IMR-90 (cell line): Measurements from ENCODE around the gene NFIX. TPM values are rescaled to one million over a fixed set of nuclear protein-coding genes. Genes with fewer than 3 reads are reported as not detected.

ENCODE experiments used
- ATAC-seq: fragments of 200-7000 bp; cut with Tn5 transposase; 2 replicates; pipeline ENCODE4 v1.9.1; 2020; ENCODE audit warnings: low read depth, mild to moderate bottlenecking, moderate library complexity
- BruUV-seq: library from RNA; stranded (reverse); fragments of 400-500 nt; replicated peaks from 2 replicates; lab custom pipeline; 2021; lab: Mats Ljungman, UMichigan
- CTCF ChIA-PET: fragments of 300-600 bp; formaldehyde crosslinking; extraction: SDS; loops from one replicate; lab custom pipeline; 2021; ENCODE audit warnings: antibody characterized with exemption; lab: Yijun Ruan, JAX
- POLR2A ChIA-PET: fragments of 300-600 bp; sonication (Branson Sonifier 250); formaldehyde crosslinking; loops from one replicate; lab custom pipeline; 2022; ENCODE audit warnings: antibody characterized with exemption; ENCODE audit not compliant: unreplicated experiment; lab: Charles Lee
- DNase-seq: peaks from one replicate; pipeline ENCODE4 v3.0.0; 2013
- H2AFZ ChIP-seq: replicated peaks from 2 replicates; pipeline ENCODE3; 2013; ENCODE audit warnings: low read length, mild to moderate bottlenecking; ENCODE audit not compliant: poor library complexity
- H2AK5ac ChIP-seq: 2 replicates; pipeline ENCODE4 v1.6.1; 2013; ENCODE audit warnings: low read depth, low read length, inconsistent platforms
- H2AK9ac ChIP-seq: replicated peaks from 2 replicates; pipeline ENCODE3; 2013; ENCODE audit warnings: mild to moderate bottlenecking, low read depth, low read length, moderate library complexity; ENCODE audit not compliant: poor library complexity
- H2BK120ac ChIP-seq: 2 replicates; pipeline ENCODE4 v1.6.1; 2013; ENCODE audit warnings: low read depth, low read length, inconsistent platforms
- H2BK15ac ChIP-seq: 3 replicates; pipeline ENCODE4 v1.6.1; 2013; ENCODE audit warnings: low read depth, low read length, inconsistent platforms
- H2BK20ac ChIP-seq: 2 replicates; pipeline ENCODE4 v1.6.1; 2013; ENCODE audit warnings: low read depth, mild to moderate bottlenecking, inconsistent platforms, low read length, moderate library complexity
- H2BK5ac ChIP-seq: 2 replicates; pipeline ENCODE4 v1.6.1; 2013; ENCODE audit warnings: mild to moderate bottlenecking, low read depth, low read length, inconsistent platforms; ENCODE audit not compliant: poor library complexity, severe bottlenecking
- H3K14ac ChIP-seq: replicated peaks from 2 replicates; pipeline ENCODE4 v1.6.1; 2013; ENCODE audit warnings: low read depth, low read length, inconsistent platforms
- H3K18ac ChIP-seq: 2 replicates; pipeline ENCODE4 v1.6.1; 2013; ENCODE audit warnings: low read depth, low read length, control low read depth
- H3K23ac ChIP-seq: 2 replicates; pipeline ENCODE4 v1.6.1; 2013; ENCODE audit warnings: low read depth, low read length, inconsistent platforms
- H3K27ac ChIP-seq: 2 replicates; pipeline ENCODE4 v1.5.1; 2013; ENCODE audit warnings: mild to moderate bottlenecking, control low read depth, low read length; ENCODE audit not compliant: insufficient read depth
- H3K27me3 ChIP-seq: 2 replicates; pipeline ENCODE4 v1.6.1; 2013; ENCODE audit warnings: low read length; ENCODE audit not compliant: control insufficient read depth, insufficient read depth
- H3K36me3 ChIP-seq: 2 replicates; pipeline ENCODE4 v1.6.1; 2013; ENCODE audit warnings: low read length, mixed read lengths; ENCODE audit not compliant: control insufficient read depth, insufficient read depth
- H3K4ac ChIP-seq: 2 replicates; pipeline ENCODE4 v1.6.1; 2013; ENCODE audit warnings: low read depth, low read length, inconsistent platforms
- H3K4me1 ChIP-seq: 2 replicates; pipeline ENCODE4 v1.6.1; 2013; ENCODE audit warnings: low read length, mixed read lengths; ENCODE audit not compliant: control insufficient read depth, insufficient read depth
- H3K4me2 ChIP-seq: 2 replicates; pipeline ENCODE4 v1.6.1; 2013; ENCODE audit warnings: low read depth, mild to moderate bottlenecking, control low read depth, low read length, moderate library complexity
- H3K4me3 ChIP-seq: 2 replicates; pipeline ENCODE4 v1.5.1; 2013; ENCODE audit warnings: low read depth, mild to moderate bottlenecking, control low read depth, low read length, moderate library complexity; ENCODE audit not compliant: insufficient read depth
- H3K56ac ChIP-seq: 2 replicates; pipeline ENCODE4 v1.6.1; 2013; ENCODE audit warnings: low read length, inconsistent platforms; ENCODE audit not compliant: insufficient read depth; ENCODE audit errors: extremely low read depth
- H3K79me1 ChIP-seq, 2 experiments: 2 replicates each; pipeline ENCODE4 v1.6.1; 2013; ENCODE audit warnings: low read length in 2 of 2, inconsistent platforms in 1 of 2, low read depth in 1 of 2
- H3K9ac ChIP-seq: 2 replicates; pipeline ENCODE4 v1.6.1; 2013; ENCODE audit warnings: low read depth, low read length, control low read depth
- H3K9me1 ChIP-seq: 2 replicates; pipeline ENCODE4 v1.6.1; 2013; ENCODE audit warnings: low read length, inconsistent platforms; ENCODE audit not compliant: insufficient read depth
- H3K9me3 ChIP-seq: 2 replicates; pipeline ENCODE4 v1.6.1; 2013; ENCODE audit warnings: low read length; ENCODE audit not compliant: control insufficient read depth, insufficient read depth
- H4K20me1 ChIP-seq: 2 replicates; pipeline ENCODE4 v1.6.1; 2013; ENCODE audit warnings: low read length, inconsistent platforms; ENCODE audit not compliant: insufficient read depth
- H4K5ac ChIP-seq: 2 replicates; pipeline ENCODE4 v1.6.1; 2013; ENCODE audit warnings: mild to moderate bottlenecking, low read depth, low read length, control low read depth
- H4K8ac ChIP-seq, 2 experiments: 2 replicates each; pipeline ENCODE4 v1.6.1; 2013; ENCODE audit warnings: low read depth in 2 of 2, low read length in 2 of 2, control low read depth in 1 of 2, inconsistent platforms in 1 of 2
- H4K91ac ChIP-seq: 2 replicates; pipeline ENCODE4 v1.6.1; 2013; ENCODE audit warnings: low read depth, low read length, inconsistent platforms; ENCODE audit not compliant: insufficient read depth
- BHLHE40 ChIP-seq: fragments of 150-350 bp; IDR thresholded peaks from 2 replicates; pipeline ENCODE4 v1.6.1; 2016; ENCODE audit warnings: mild to moderate bottlenecking, low read depth, low read length
- CEBPB ChIP-seq: IDR thresholded peaks from 2 replicates; pipeline ENCODE4 v1.6.1; 2012; ENCODE audit warnings: low read depth, low read length, improper control_type of control experiment
- CHD1 ChIP-seq: IDR thresholded peaks from 2 replicates; pipeline ENCODE4 v1.6.1; 2012; ENCODE audit warnings: low read depth, low read length, improper control_type of control experiment
- CTCF ChIP-seq: conservative IDR thresholded peaks from 2 replicates; pipeline ENCODE4 v1.5.1; 2012; ENCODE audit warnings: mild to moderate bottlenecking, low read depth, low read length, improper control_type of control experiment
- FOS ChIP-seq: fragments of 150-350 bp; IDR thresholded peaks from 2 replicates; pipeline ENCODE4 v1.6.1; 2016; ENCODE audit warnings: low read depth, low read length
- MAFK ChIP-seq: IDR thresholded peaks from 2 replicates; pipeline ENCODE4 v1.6.1; 2012; ENCODE audit warnings: low read depth, low read length, improper control_type of control experiment
- MAZ ChIP-seq: IDR thresholded peaks from 2 replicates; pipeline ENCODE4 v1.6.1; 2012; ENCODE audit warnings: low read depth, mild to moderate bottlenecking, low read length, improper control_type of control experiment, moderate library complexity, borderline replicate concordance
- MXI1 ChIP-seq: IDR thresholded peaks from 2 replicates; pipeline ENCODE4 v1.6.1; 2012; ENCODE audit warnings: low read depth, mild to moderate bottlenecking, low read length, moderate library complexity, borderline replicate concordance
- NFE2L2 ChIP-seq: fragments of 150-350 bp; IDR thresholded peaks from 2 replicates; pipeline ENCODE4 v1.6.1; 2016; ENCODE audit warnings: low read depth, mild to moderate bottlenecking, low read length
- POLR2A ChIP-seq: IDR thresholded peaks from 2 replicates; pipeline ENCODE4 v1.6.1; 2012; ENCODE audit warnings: mild to moderate bottlenecking, low read depth, low read length
- RAD21 ChIP-seq: IDR thresholded peaks from 2 replicates; pipeline ENCODE4 v1.6.1; 2012; ENCODE audit warnings: low read length, improper control_type of control experiment
- RFX5 ChIP-seq: IDR thresholded peaks from 2 replicates; pipeline ENCODE4 v1.8.0; 2012; ENCODE audit warnings: low read depth, mild to moderate bottlenecking, low read length, moderate library complexity
- SMC3 ChIP-seq: fragments of 150-350 bp; IDR thresholded peaks from 2 replicates; pipeline ENCODE4 v1.6.1; 2016; ENCODE audit warnings: low read depth, mild to moderate bottlenecking, antibody characterized with exemption, low read length, moderate library complexity
- WGBS, 2 experiments: methylation state at CpG; one replicate each; pipeline versions ENCODE4 v1.1.5 to v1.1.7; 2013; ENCODE audit warnings: missing lambda C conversion rate in 2 of 2; ENCODE audit not compliant: insufficient read length in 1 of 2; ENCODE audit errors: extremely low coverage in 2 of 2; 5-methylcytosine and 5-hydroxymethylcytosine counted together
- dilution Hi-C: fragments of 300-500 bp; cut with HindIII; formaldehyde crosslinking; loops from one replicate; pipeline ENCODE4 v1.14.3; 2018; ENCODE audit warnings: low sequenced_read_pairs; ENCODE audit not compliant: unreplicated experiment
- in situ Hi-C: fragments of 300-500 bp; cut with MboI; formaldehyde crosslinking; loops from 3 replicates; pipeline ENCODE4 v1.14.3; 2019; ENCODE audit warnings: low sequenced_read_pairs, inconsistent platforms, mixed read lengths
- intact Hi-C: fragments of 100-400 bp; cut with micrococcal nuclease; formaldehyde crosslinking; loops from 2 replicates; pipeline ENCODE4 v1.10.0; 2022
- polyA plus RNA-seq, 3 experiments: library from polyadenylated mRNA; depleted of rRNA; stranded (reverse); fragments of >200 nt; gene quantifications; 2 replicates each; pipeline ENCODE4 v1.2.3, GENCODE V29; 2012; ENCODE audit warnings: low replicate concordance in 1 of 3
- total RNA-seq: library from RNA; depleted of rRNA; stranded (reverse); fragments of >200 nt; gene quantifications from 2 replicates; pipeline ENCODE4 v1.2.3, GENCODE V29; 2012
- TF ChIP-seq, protein P1 (sequence below): fragments of 150-350 bp; IDR thresholded peaks from 2 replicates; pipeline ENCODE4 v1.6.1; 2016; ENCODE audit warnings: low read depth, mild to moderate bottlenecking, low read length, moderate library complexity, borderline replicate concordance

The NFIX gene
- total and polyA plus RNA-seq, 2 of the 4 experiments (the other 2 are of a cell fraction), result 10.2 to 47.7 TPM

DNA sequence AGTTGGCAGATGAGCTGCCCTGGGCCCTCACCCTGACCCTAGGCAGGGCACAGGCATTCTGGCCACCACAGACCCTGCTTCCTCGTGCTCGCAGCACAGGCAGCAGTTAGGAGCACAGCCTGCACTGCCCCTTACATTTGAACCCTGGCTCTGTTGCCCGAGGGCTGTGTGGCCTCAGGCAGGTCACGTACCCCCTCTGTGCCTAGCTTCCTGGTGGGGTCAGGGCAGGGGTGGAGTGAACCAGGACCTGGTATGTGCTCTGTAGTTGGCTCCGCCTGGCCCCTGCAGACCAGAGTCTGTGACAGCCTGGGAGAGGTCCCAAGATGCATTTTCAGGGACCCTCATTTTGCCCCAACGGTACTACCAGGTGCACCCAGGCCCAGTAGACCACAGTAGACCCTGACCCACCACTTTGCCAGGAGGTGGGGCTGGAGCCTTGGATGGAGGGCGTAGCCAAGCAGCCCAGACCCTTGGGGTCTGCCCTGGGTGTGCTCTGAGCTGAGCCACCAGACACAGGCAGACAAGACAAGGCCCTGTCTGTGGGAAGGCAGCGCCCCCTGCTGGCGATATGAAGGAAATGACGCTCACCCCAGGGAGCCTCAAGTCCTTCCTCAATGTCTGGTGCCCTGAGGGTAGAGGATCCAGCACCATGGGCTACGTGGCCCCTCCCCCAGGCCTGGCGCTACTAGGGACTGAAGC is 98.3 kb downstream of the NFIX start:
- intact Hi-C loops, result loop anchor here (1.0 kb wide), 2 partner anchors 110 to 115 kb away; no protein-coding TSS in a partner anchor
- no peak overlapping the region for H3K56ac ChIP-seq
- 57% methylated on average over 3 of the region's 12 CpGs; no CpG with 5 or more reads in 1 of the 2 experiments for WGBS, 2 experiments
- no peak overlapping the region for H3K27ac ChIP-seq
- H3K79me1 ChIP-seq, result 0 out of 4 replicates have a peak, but pooled peaks cover 0 to 4% of the 10 kb centered on the region in 2 experiments
- no peak overlapping the region for H3K4ac ChIP-seq
- DNase-seq, result peak; percentile 78
- H3K9me1 ChIP-seq, result no peaks in the 10 kb centered on the region
- peak overlapping the region; percentile 73 for H2AFZ ChIP-seq
- H3K4me2 ChIP-seq, result no peak overlapping the region
- H3K4me3 ChIP-seq, result no peak overlapping the region
- in situ Hi-C loops, result loop anchor here (5.0 kb wide), 1 partner anchor 111 kb away; no protein-coding TSS in a partner anchor
- H2BK20ac ChIP-seq, result no peak overlapping the region
- H3K14ac ChIP-seq, result no peak overlapping the region
- H2AK5ac ChIP-seq, result peak overlapping the region; percentile 76; the same call in 1 of the 2 replicates
- H3K27me3 ChIP-seq, result no peaks in the 10 kb centered on the region
- no peak overlapping the region for H2BK120ac ChIP-seq
- H3K4me1 ChIP-seq, result peaks cover 11% of the 10 kb centered on the region; the same call in 1 of the 2 replicates
- peak overlapping the region; percentile 86 for H2AK9ac ChIP-seq
- peaks cover 19% of the 10 kb centered on the region; the same call in 1 of the 2 replicates for H3K36me3 ChIP-seq
- H3K9ac ChIP-seq, result no peak overlapping the region
- dilution Hi-C loops, result no loop called here
- H4K91ac ChIP-seq, result no peak overlapping the region
- no peak overlapping the region for H4K8ac ChIP-seq
- CTCF ChIA-PET, result interaction anchor here (0.5 to 2.2 kb wide), 10 partner anchors 29 to 177 kb away, joined by 3 to 10 read pairs (median 4); partner anchors contain the start of gene NFIX
- no peak overlapping the region for H2BK15ac ChIP-seq
- POLR2A ChIA-PET, result no interaction called here
- H3K18ac ChIP-seq, result no peak overlapping the region
- H2BK5ac ChIP-seq, result no peak overlapping the region
- ATAC-seq, result peak; percentile 89
- H4K5ac ChIP-seq, result no peak overlapping the region
- H3K9me3 ChIP-seq, result no peaks in the 10 kb centered on the region
- no TSS peak for BruUV-seq
- peaks cover 15% of the 10 kb centered on the region; the same call in 1 of the 2 replicates for H4K20me1 ChIP-seq
- H3K23ac ChIP-seq, result no peak overlapping the region
- no peak for TF ChIP-seq NFE2L2
- TF ChIP-seq RFX5, result no peak
- TF ChIP-seq RAD21, result peak; percentile 97
- 0 out of 2 replicates have a peak, but pooled peaks have one; percentile 32 for TF ChIP-seq POLR2A
- no peak for TF ChIP-seq FOS
- TF ChIP-seq, protein P1, sequence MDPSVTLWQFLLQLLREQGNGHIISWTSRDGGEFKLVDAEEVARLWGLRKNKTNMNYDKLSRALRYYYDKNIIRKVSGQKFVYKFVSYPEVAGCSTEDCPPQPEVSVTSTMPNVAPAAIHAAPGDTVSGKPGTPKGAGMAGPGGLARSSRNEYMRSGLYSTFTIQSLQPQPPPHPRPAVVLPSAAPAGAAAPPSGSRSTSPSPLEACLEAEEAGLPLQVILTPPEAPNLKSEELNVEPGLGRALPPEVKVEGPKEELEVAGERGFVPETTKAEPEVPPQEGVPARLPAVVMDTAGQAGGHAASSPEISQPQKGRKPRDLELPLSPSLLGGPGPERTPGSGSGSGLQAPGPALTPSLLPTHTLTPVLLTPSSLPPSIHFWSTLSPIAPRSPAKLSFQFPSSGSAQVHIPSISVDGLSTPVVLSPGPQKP, result no peak
- TF ChIP-seq CEBPB, result no peak
- TF ChIP-seq CHD1, result no peak
- no peak for TF ChIP-seq MXI1
- TF ChIP-seq MAZ, result peak; percentile 65
- peak; percentile 92 for TF ChIP-seq SMC3
- TF ChIP-seq BHLHE40, result no peak
- peak; percentile 93 for TF ChIP-seq CTCF
- no peak for TF ChIP-seq MAFK
